GM19397 (cell line): ENCODE data around the gene PRKRA.
"Not testable (repeated sequence)": the region's sequence is repeated elsewhere in the genome, so short reads cannot be mapped to it uniquely, and the experiment has no call there.

Experiments
- ATAC-seq: cut with Tn5 transposase; IDR thresholded peaks from one replicate; pipeline ENCODE4 v1.9.1; 2021; ENCODE audit warnings: mild to moderate bottlenecking, moderate library complexity; ENCODE audit not compliant: unreplicated experiment

Gene PRKRA

DNA sequence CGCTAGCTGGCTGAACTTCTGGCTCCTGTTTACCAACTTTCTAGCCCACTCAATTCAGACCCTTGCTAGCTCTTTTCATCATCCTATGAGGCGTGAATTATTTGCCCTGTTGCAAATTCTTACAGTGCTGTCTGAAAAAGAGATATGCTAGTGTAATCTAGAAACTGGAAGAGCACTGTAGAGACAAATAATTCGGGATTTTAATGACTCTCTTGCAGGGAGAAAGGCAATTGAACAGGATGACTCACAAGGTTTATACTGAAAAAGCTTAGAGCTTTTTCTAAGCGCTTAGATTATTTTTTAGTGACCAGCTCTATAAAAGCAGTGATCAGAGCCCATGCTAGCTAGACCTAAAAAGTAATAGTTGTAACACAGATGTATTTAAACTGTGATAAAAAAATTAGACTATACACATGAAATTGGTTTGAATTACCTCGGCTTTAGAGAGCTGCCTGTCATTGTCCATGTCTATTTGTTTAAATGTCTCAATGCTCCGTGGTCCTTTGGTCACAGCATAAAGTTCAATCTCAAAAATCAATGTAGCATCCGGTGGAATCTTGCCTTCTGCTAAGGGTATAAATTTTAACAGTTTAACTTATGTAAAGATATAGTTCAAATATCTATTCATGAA, 18.4 kb upstream of the PRKRA start:
- no peak for ATAC-seq

DNA sequence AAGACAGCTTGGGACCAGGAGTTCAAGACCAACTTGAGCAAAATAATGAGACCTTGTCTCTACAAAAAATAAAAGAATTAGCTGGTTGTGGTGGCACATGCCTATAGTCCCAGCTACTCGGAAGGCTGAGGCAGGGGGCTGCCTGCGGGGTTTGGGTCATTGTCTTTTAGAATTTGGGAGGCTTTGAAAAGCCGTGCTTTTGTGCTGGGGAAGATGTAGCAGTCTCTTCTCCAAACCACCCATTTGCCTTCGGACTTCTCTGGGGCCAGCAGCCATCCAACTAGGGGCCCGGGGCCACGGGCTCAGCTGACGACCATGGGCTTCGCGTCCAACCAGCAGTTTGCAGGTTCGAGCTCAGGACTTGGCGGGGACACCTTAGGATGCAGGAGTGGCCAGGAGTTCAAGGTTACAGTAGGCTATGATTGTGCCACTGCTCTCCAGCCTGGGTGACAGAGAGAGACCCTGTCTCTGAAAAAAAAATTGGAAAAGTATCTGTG, 6.5 kb upstream of the PRKRA start:
- no peak for ATAC-seq

DNA sequence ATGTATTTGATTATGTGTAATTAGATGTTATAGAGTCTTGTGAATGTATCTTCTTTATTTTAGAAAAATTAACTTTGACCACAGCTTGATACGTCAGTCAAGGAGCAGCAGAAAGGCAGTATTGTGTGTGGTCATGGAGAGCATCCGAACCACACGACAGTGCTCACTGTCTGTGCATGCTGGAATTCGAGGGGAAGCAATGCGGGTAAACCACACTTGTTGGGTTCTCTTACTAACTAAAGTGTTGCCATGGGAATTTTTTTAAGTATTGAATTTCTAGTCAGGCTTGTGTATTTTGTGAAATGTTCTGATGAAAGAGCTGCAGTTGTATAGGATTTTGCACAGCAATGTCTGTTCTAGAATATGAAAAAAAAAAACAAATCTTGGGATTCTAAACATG, 5.0 kb upstream of the PRKRA start:
- ATAC-seq: no peak

DNA sequence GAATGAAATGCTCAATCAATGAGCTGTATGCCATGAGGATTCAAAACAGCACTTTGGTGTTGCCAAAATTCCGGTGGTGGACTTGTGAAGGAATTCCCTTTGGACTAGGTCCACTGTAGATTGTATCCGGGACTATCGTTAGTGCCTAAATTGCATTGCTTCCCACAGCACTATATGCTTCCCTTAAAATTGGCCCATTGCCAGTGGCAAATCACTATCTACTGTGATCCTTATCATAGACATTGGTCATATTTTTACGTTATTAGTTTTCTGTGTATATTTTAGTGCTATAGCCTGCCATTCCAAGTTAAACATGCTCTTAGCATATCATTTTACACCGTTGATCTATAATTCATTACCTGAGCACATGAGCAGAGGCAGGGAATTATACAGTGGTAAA, 1.9 kb upstream of the PRKRA start:
- ATAC-seq: no peak

DNA sequence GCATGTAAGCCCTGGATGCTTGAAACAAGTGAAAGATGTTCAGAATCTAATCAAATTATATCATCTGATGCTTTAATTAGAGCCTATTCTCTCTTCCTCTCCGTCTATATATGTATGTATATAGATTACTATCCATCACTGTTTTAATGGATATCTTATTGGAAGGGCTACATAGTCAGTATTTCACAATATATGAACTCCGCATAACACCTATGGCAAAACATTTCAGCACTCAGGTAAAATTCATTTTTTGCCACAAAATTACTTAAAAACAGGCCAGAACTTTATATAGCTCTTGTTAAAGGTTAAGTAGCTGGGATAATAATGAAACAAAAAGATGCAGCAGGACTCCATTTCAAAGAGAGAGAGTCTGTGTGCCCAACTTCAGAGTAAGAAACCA, 1.4 kb upstream of the PRKRA start:
- no peak for ATAC-seq

DNA sequence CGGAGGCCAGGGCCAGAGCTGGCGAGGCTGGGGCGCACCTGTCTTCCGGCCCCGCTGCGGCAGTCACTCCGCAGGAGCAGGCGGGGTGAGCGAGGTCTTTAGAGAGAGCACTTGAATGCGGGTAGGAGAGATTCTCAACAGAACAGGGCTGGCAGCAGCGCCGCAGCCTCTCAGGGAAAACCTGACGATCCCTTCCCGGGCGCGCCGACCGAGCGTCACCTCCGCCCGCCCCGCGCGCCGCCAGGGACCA, 526 bp downstream of the PRKRA start:
- ATAC-seq: peak; percentile 53

- no peak for ATAC-seq
Measured at GRCh38 chr2:178449700-178450523, 1.1 kb downstream of the PRKRA start.

DNA sequence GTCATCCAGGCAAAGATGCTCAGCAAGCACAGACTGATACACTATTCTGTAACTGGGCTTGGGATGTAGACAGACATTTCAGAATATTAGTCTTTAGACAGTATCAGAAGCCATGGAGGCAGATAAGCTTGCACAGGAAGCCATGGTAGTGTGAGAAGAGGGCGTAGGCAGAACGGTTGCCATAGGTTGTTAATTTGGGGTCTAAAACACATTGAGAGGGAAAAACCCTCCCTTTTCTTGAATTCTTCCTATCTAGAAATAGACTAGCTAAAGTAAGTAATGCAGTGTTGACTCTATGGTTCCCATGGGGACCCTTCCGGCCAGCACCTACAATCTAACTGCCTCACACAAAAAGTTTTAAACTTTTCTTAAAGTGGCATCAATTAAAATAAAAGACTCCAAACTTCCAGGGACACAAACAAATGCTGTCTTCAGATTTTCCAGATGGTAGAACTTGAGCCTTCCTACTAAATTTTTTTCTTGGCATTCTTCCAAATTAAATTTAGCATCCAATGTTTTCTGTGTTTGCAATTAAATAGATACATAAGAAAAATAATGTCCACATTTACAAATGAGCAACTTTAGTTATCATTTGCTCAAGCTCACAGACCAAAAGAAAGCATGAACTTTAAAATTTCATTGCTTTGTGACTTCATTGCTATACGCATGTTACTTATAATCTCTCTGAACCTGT, 1.9 kb downstream of the PRKRA start:
- no peak for ATAC-seq

DNA sequence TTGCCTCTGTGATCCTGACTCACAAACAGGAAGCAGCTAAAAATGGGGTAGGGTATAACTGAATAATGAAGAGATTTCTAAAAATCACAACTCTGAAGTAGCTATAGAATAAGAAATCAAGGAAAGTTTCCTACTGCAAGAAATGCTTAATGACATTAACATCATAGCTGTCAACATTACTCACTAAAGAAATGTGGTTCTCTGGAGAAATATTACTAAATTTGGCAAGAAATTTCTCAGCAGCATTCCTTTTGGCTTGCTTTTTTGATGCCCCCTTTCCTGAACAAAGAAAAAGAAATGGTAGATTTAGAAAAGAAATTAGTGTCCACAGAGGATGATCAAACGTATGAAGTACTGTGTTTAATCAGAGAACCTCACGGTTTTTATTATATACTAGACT, 9.5 kb downstream of the PRKRA start:
- ATAC-seq: no peak

- no peak for ATAC-seq
Measured at GRCh38 chr2:178436662-178437061, 14.3 kb downstream of the PRKRA start.

GRCh38 chr2:178429336-178429735, 21.6 kb downstream of the PRKRA start:
- no peak for ATAC-seq

- ATAC-seq: no peak
Measured at GRCh38 chr2:178428396-178428806, 22.6 kb downstream of the PRKRA start.

DNA sequence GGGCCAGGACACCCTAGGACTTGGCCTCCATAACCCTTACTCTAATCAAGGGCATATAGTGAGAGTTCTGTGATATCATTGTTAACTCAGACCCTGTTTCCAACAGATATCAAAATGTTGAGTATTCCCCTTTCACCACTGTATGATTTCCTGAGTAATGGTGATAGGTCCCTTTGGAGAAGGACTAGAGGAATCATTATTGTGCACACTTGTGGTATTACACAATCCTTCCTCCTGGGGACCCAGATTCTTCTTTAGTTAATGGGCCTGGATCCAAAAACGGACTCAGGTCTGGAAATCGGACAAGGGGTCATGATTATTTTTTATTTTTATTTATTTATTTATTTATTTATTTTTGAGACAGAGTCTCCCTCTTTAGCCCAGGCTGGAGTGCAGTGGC, 23.5 kb downstream of the PRKRA start:
- no peak for ATAC-seq

DNA sequence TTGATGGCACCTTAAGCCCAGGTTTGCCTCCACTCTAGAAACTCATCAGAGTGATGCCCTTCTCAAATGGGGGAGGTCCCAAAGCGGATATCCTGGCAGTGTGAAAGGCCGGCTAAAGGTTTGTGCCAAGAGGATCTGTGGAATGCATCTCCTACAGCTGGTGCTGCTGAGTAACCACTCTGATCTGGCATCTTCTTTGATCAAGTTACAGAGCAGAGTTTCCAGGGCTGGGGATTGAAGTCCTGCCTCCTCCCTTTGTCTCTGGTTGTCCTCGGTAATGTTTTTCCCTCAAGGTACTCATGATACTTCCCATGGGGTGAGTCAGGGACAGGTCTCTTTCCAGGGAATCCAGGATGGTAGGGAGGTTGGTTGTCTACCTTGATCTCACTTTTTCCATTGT, 24.6 kb downstream of the PRKRA start:
- no peak for ATAC-seq

GRCh38 chr2:178425255-178425827, 25.6 kb downstream of the PRKRA start:
- ATAC-seq: no peak

DNA sequence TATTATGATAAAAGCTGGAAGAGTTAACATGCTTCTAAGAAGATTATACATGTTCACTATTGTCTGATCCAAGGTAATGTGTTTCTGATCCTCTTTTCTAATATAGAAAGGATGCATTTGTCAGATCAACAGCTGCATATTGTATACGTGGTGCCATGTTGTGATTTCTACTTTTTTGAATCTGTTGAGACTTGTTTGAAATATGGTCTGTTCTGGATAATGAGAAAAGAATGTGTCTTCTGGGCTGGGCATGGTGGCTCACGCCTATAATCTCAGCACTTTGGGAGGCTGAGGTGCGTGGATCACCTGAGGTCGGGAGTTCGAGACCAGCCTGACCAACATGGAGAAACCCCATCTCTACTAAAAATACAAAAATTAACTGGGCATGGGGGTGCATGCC, 27.2 kb downstream of the PRKRA start:
- ATAC-seq: not testable (repeated sequence)

GRCh38 chr2:178422097-178422496, 28.9 kb downstream of the PRKRA start:
- no peak for ATAC-seq

DNA sequence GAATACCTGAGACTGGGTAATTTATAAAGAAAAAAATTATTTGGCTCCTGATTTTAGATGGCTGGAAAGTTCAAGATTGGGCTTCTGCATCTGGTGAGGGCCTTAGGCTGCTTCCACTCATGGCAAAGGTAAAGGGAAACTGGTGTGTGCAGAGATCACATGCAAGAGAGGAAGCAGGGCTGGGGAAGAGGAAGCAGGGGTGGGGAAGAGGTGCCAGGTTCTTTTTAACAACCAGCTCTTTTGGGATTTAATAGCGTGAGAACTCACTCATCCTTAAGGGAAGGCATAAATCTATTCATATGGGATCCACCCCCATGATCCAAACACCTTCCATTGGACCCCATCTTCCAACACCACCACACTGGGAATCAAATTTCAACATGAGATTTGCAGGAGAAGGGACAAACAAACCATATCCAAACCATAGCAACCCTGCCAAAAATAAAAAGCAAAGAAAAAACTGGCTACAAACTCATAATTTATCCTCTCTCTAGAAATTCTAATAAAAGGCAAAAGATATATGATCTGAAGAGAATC, 30.4 kb downstream of the PRKRA start:
- no peak for ATAC-seq

- no peak for ATAC-seq
Measured at GRCh38 chr2:178419123-178419522, 31.9 kb downstream of the PRKRA start.

DNA sequence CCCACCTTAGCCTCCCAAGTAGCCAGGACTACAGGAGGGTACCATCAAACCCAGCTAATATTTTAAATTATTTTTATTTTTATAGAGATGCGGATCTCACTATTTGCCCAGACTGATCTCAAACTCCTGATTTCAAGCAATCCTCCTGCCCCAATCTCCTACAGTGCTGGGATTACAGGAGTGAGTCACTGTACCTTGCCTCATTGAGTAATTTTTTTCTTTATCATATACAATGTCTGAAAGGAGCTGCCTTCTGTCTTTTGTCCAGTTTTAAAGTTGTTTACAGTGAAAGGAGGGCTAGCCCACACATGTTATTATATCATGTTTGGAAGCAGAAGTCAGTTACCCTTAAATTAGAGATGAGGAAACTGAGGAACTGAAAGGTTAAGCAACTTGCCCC, 32.5 kb downstream of the PRKRA start:
- ATAC-seq: no peak

- ATAC-seq: no peak
Measured at GRCh38 chr2:178417916-178418315, 33.1 kb downstream of the PRKRA start.

GRCh38 chr2:178415979-178416378, 35.0 kb downstream of the PRKRA start:
- no peak for ATAC-seq
